HG02678 (cell line): ENCODE results near the gene ATG14.
"Not testable (repeated sequence)": the region's sequence is repeated elsewhere in the genome, so short reads cannot be mapped to it uniquely, and the experiment has no call there.

Experiments
- ATAC-seq: cut with Tn5 transposase; IDR thresholded peaks from one replicate; pipeline ENCODE4 v1.9.1; 2021; ENCODE audit warnings: mild to moderate bottlenecking, moderate library complexity; ENCODE audit not compliant: unreplicated experiment

The ATG14 gene

DNA sequence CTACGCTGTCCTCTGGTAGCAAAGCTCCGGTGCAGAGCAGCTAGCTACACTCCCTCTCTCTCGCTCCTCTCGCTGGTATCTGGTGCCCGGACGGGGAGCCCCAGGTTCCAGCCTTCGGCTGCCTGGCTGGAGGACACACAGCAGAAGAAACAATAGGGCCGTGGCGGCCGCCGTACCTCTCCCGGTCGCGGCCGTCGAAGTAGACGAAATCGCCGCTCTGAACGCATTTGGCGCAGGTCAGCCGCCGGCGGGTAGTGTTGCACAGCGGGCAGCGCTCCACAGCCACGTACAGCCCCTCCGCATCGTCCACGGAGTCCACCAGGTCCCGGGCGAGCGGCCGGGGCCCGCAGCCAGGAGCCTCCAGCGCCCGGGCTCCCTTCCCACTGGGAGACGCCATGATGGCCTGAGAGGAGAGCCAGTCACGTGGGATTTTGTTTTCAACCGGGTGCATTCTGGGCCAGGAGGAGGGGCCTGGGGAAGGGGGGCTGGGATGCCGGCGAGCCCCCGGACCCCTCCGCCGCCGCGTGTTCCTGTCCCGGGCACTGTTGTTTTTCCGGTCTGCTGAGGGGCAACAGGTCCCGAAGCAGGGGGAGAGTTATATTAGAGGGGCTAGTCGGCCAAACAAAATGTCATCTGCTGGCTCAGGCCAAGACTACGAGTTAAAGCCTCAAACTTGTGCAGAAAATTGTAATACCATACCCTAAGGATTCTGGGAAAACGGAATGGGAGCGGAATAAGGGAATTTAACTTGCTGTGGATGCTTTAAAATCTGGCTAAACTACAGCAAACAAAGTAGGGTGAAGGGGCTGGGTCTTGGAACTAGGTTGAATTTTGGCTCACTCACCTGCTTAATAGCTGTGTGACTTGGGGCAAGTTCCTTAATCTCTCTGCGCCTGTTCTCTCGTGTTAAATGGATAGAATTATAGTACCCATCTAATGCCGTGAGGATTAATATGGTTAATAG, at the start of gene ATG14:
Gene ATG14, minus strand, starts transcription at position 405 of the 964 bp plus-strand sequence. Its CDS starts 8 bp downstream, at position 397.
- peak; percentile 95 for ATAC-seq

GRCh38 chr14:55458800-55459515, 47.3 kb upstream of the ATG14 start:
- peak; percentile 86 for ATAC-seq

- no peak for ATAC-seq
Observed at GRCh38 chr14:55457496-55457895, 45.9 kb upstream of the ATG14 start.

- not testable (repeated sequence) for ATAC-seq
Observed at GRCh38 chr14:55456411-55456810, 44.8 kb upstream of the ATG14 start.

DNA sequence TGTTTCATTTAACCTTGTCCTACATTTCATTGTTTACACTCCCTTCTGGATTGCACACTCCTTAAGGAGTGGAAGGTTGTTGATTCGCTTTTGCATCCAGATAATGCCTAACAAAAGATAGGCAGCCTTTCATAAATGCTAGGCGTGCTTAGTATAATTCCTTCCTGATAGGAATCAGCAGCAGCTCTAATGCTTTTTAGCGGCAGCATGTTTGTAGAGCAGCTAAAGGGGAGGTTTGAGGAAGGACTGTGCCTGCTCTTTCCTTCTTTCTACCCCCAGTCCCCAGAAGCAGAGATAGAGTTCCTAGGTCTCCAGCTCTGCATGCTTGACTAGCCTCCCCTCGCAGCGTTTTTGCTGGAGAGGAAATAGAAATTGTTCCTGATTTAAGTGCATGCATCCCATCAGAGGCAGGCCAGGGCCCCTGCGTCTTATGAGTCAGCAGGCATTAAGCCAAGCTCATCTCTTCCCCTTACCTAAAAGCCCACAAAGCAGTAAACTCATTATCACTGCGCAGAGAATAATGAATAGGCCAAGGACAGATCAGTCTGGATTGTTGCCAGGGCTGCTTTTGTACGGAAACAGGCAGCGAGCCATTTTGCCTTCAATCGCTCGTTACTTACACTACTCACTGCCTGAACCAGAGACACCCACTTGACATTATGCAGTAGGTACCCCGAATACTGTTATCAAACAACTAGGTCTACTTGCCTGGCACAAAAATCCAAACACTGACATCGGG, 42.8 kb upstream of the ATG14 start:
- no peak for ATAC-seq

DNA sequence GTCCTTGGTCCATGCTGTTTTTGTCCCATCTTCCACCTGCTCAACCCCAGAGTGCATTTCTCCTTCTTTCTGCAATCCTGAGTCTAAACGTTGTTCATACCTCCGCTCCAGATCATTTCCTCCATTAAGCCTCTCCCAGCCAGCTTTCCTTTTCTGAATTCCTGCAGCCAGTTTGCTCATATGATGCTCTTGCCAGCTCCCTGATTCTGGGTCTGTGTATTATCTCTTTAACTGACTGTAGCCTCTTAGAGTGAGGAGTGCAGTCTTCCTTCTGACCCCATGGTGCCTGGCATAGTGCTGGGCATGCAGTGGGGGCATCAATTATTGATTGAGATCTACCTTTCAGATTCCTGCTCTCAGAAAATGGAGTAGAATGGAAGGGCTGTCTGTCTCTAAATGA, 40.3 kb upstream of the ATG14 start:
- no peak for ATAC-seq

DNA sequence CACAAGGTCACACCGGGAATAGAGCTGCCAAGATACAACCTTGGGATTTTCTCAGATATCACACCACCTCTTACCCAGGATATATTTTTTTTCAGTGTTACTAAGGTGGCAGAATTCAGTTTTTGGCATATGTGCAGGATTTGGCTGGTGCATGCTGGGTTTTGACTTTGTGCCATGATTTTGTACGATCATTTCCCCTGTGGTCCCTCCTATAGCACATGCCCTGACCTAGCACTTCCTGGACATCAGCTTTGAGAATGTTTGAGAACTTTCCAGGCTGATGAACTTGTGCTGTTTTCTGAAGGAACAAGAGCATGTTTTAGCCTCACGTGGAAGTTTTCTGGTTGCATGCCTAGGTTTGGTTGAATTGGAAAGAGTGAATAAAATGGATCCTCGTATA, 39.8 kb upstream of the ATG14 start:
- ATAC-seq, result no peak

- ATAC-seq, result peak; percentile 69
Observed at GRCh38 chr14:55450987-55451386, 39.4 kb upstream of the ATG14 start.

DNA sequence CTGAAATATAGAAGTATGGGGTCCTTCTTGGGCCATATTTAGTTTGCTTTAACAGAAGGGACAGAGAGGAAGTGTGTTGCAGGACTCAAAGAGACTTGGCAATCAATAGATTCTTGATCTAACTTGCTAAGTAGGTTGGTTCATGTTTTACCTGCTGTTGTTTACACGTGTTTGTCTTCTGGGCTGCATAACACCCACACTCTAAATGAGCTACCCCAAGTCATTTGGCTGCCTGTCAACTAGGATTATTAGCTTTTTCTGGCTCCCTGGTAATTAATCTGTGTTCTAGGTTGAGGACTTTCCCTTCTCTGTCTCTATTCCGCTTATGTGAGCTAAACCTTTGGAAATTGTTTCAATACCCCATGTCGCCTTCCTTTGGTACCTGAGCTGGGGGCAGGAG, 38.9 kb upstream of the ATG14 start:
- peak; percentile 5 for ATAC-seq

GRCh38 chr14:55450124-55450523, 38.5 kb upstream of the ATG14 start:
- ATAC-seq, result no peak

- no peak for ATAC-seq
Observed at GRCh38 chr14:55449116-55449515, 37.5 kb upstream of the ATG14 start.

- no peak for ATAC-seq
Observed at GRCh38 chr14:55448141-55448614, 36.5 kb upstream of the ATG14 start.

DNA sequence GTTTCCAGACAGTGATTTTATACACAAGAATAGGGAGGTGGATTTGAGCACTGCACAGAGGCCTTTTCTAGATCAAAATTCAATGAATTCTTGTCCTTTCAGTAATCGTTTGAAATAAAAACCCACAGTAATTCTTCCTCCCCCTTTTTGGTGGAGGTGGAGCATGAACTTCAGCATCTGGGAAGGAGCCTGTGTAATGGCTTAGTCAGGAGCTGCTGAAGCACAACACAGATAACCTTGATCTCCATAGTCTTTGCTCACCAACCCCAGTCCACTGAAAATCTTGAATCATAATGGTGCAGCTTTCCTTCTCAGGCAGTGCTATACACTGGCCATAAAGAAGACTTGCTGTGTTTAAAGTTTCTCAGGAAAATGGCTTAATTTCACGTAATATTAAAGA, 35.2 kb upstream of the ATG14 start:
- ATAC-seq, result no peak

- no peak for ATAC-seq
Observed at GRCh38 chr14:55446127-55446736, 34.6 kb upstream of the ATG14 start.

DNA sequence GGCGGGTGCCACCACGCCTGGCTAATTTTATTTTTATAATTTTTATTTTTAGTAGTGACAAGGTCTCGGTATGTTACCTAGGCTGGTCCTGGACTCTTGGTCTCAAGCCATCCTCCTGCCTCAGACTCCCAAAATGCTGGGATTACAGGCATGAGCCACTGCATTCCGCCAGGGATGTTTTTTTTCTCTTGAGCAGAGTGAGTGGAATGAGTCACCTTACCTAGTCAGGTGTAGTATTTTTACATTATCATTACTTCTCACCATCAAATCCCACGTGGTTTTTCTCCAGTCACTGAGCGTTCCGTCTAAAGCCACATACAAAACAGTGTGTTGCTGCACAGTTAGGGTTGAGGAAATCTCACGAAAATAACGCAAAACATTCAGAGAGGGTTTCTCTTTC, 29.7 kb upstream of the ATG14 start:
- ATAC-seq, result no peak

- ATAC-seq, result no peak
Observed at GRCh38 chr14:55440385-55440784, 28.8 kb upstream of the ATG14 start, which contains the start of gene TBPL2. TSS of gene TBPL2 (minus strand) at chr14:55440616. CDS start at chr14:55440449, 167 bp downstream.

GRCh38 chr14:55438066-55438683, 26.5 kb upstream of the ATG14 start:
- ATAC-seq, result no peak

- no peak for ATAC-seq
Observed at GRCh38 chr14:55436931-55437330, 25.3 kb upstream of the ATG14 start.

DNA sequence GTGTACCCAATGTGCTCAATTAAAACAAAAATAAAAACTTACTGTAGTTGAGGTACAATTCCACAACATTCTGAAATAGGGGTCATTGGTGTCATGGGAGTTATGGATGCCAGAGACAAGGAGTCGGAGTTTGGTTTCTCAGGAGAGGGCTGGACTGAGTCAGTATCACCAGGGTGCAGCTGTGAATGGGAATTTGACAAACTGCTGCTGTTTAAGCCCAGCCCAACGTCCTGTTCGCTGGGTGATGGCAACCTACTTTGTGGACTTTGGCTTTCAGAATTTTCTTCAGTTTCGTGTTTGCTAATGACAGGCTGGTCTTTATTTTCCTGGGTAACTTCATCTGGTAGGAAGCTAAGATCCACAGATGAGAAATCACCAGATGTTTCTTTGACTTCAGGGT, 24.9 kb upstream of the ATG14 start:
- no peak for ATAC-seq

GRCh38 chr14:55434805-55435174, 23.2 kb upstream of the ATG14 start:
- no peak for ATAC-seq
